GM21381 (cell line): ENCODE results near the gene MRPL2.
"Not testable (repeated sequence)": the region's sequence is repeated elsewhere in the genome, so short reads cannot be mapped to it uniquely, and the experiment has no call there.

Source experiments
- ATAC-seq: cut with Tn5 transposase; IDR thresholded peaks from one replicate; pipeline ENCODE4 v1.9.1; 2021; ENCODE audit warnings: mild to moderate bottlenecking, moderate library complexity; ENCODE audit not compliant: unreplicated experiment

Gene MRPL2

DNA sequence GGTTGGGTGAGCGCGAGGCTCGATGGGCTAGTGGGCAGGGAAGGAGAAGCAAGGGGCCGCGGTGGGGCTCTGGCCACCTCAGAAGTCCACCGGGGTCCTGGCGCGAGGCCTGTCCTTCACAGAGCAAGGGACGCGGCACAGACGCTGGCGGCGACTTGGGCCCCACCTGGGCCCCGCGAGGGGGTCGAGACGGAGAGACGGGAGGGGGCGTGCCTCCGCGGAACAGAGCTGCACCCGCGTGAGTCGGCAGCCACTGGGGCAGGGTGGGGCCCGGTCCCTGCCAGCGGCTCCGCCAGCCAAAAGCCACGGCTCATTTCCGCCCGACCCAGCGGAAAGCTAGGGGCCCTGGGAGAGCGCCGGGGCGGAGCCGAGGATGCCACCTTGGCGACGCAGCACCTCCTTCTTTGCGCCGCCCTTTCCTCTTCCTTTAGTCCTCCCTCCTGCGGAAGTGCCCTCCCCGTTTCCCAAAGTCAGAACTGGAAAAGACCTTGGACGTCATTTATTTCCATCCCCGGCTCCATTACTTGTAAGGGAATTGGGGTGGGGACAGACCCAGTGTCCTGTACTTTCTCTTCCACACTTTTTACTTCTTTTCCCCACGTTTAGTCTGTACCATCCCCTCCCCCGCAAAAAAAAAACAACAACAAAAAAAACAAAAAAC lies 5.6 kb downstream of the MRPL2 start, which contains the start of gene CUL7:
TSS of gene CUL7 (minus strand) at position 307 of the 661 bp plus-strand sequence. CDS start 1,063 bp downstream, outside the sequence.
- ATAC-seq = peak; percentile 85

- ATAC-seq = peak; percentile 5
These were observed 6.2 kb downstream of the MRPL2 start for GRCh38 chr6:43052842-43053544.

DNA sequence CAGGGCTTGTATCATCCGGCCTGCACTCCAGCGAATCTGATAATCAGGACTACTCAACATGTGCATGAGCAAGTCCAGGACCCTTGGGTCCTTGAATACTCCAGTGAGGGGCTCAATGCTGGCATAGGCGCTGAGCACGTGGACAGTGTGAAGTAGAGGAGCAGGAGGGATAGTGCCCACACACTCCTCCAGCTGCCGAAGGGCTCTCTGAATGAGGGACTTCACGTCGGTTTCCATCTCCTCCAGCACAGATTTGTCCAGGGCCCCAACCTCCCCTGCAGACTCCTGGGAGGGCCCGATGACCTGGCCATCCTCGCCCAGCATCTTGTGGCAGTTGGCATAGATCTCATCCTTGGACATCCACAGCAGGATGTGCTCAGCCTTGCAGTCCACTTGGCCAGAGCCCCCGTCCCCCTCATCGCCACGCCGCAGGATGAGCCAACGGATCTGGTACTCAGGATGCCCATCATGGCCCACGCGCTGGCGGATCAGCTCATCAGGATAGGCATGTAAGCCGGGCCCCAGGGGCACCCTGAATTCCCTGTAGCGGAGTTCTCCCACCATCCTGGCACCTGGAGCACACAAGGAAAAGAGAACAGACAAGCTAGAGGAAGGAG lies 6.9 kb downstream of the MRPL2 start:
- no peak for ATAC-seq

- no peak for ATAC-seq
These were observed 8.3 kb downstream of the MRPL2 start for GRCh38 chr6:43050981-43051380.

DNA sequence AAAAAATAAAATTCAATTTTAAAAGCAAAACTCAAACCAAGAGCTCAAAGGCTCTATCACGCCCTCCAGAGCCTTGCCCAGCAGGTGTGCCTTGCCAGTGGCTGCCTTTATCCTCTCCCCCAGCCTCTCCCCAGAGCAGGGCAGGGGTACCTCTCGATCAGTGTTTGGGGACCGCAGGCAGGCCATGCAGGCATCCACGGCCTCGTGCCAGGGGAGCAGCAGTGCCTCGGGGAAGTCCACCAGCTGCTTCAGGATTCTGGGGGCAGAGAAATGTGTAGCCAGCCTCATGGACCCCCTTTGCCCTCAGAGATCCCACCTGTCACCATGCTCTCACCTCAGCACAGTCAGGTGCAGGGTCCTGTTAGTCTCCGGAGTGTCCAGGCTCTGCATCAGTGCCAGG lies 11.2 kb downstream of the MRPL2 start:
- no peak for ATAC-seq

- ATAC-seq = no peak
These were observed 13.8 kb downstream of the MRPL2 start for GRCh38 chr6:43045371-43045930.

GRCh38 chr6:43043310-43043709 lies 15.9 kb downstream of the MRPL2 start:
- ATAC-seq = no peak

DNA sequence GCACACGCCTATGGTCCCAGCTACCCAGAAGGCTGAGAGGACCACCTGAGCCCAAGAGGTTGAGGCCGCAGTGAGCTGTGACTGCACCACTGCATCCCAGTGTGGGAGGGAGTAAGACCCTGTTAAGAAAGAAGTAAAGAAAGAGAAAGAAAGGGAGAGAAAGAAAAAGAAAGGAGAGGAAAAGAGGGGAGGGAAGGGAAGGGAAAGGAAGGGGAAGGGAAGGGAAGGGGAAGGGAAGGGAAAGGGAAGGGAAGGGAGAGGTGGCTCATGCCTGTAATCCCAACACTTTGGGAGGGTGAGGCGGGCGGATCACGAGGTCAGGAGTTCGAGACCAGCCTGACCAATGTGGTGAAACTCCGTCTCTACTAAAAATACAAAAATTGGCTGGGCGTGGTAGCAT lies 17.8 kb downstream of the MRPL2 start:
- not testable (repeated sequence) for ATAC-seq

GRCh38 chr6:43040542-43041257 lies 18.5 kb downstream of the MRPL2 start:
- ATAC-seq = no peak

- no peak for ATAC-seq
These were observed 20.5 kb downstream of the MRPL2 start for GRCh38 chr6:43038727-43039126.

DNA sequence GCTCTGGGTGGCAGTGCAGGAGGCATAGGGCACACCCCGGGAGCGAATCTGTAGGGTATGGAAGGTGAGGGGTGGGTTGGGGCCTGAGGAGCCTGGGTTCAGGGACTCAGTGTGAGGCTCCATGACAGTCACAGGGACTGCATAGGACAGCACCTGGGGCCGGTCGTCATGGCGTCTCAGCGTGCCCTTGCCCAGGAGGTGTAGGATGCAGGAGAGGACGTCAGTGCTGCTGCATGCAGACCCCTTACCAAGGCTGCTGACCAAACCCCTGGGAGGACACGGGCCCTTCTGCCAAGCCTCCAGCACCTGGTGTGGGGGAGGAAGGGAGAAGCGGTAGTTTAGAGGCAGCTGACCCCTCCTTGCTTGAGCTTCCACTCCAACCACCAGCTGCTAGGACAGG lies 21.5 kb downstream of the MRPL2 start:
- no peak for ATAC-seq

DNA sequence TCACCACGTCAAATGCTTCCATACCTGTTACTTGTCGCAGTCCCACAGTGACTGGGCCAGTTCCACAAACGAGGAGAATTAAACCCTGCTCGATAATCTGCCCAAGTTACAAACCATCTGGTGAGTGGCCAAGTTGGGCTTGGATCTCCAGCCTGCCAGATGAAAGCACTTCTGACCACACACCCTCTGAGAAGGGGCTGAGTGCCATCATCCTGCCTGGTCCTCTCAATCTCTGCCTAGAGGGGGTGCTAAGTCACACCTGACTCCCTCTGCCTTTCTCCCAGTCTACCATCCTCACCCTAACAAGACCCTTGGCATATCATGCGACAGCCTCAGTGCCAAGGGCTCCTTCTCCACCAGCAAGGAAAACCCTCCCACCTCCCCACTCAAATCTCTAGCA lies 22.0 kb downstream of the MRPL2 start:
- ATAC-seq = no peak

DNA sequence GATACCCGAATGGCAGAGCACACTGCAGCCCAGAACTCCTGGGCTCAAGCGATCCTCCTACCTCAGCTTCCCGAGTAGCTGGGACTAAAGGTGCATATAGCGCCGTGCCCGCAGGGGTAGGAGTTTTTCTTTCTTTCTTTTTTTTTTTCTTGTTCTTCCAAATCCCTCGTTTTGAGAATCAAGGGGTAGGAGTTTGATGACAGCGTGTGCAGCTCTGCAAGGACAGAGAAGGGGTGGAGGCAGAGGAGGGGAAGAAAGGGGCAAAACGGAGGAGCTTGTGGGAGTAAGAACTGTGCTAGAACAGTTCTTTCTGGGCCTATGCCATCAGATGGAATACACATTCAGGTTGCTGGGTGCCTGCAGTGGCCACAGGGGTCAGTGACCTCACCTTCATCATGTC lies 22.5 kb downstream of the MRPL2 start:
- no peak for ATAC-seq

- no peak for ATAC-seq
These were observed 23.6 kb downstream of the MRPL2 start for GRCh38 chr6:43035495-43036194.

DNA sequence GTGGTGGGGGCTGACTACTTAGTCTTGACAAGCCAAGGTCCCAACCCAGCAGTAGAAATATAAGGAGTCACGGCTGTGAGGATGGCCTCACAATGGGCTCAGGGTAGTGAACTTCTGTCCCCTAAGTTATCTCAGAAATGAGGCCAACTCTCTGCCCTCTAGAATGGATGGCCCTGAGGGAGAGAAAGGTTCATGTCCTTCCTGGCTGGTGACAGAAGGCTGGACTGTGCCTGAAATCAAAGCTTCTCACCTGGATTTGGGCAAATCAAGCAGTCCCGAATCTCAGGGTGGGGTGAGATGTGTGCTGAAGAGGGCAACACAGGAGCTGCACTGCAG lies 25.1 kb downstream of the MRPL2 start:
- ATAC-seq = no peak

GRCh38 chr6:43033496-43034189 lies 25.6 kb downstream of the MRPL2 start:
- no peak for ATAC-seq

GRCh38 chr6:43032326-43032725 lies 26.9 kb downstream of the MRPL2 start:
- ATAC-seq = no peak

DNA sequence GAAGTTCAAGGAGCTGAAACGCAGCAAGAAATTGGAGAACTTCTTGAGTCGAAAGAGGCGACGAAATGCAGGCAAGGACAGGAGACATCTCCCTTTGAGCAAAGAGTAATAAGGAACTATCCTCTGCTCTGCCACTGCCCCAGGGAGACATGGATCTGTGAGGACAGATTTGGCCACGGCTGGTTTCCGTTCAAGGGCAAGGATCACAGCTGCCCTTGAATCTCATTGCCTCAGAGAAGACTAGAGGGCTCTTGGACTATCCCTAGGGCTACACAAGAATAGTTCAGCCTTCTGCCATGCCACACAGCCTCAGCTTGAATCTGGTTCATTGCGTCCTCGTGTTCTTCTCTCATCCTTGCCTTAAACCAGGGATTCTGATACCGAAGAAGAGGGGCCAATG lies 30.1 kb downstream of the MRPL2 start:
- ATAC-seq = no peak

DNA sequence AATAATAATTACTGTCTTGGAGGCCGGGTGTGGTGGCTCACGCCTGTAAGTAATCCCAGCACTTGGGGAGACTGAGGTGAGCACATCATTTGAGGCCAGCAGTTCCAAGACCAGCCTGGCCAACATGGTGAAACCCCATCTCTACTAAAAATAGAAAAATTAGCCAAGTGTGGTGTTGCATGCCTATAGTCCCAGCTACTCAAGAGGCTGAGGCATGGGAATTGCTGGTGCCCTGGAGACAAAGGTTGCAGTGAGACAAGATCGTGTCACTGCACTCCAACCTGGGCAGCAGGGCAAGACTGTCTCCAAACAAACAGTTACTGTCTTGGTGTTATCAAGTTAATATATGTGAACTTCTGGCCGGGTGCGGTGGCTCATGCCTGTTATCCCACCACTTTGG lies 32.9 kb downstream of the MRPL2 start:
- ATAC-seq = no peak

DNA sequence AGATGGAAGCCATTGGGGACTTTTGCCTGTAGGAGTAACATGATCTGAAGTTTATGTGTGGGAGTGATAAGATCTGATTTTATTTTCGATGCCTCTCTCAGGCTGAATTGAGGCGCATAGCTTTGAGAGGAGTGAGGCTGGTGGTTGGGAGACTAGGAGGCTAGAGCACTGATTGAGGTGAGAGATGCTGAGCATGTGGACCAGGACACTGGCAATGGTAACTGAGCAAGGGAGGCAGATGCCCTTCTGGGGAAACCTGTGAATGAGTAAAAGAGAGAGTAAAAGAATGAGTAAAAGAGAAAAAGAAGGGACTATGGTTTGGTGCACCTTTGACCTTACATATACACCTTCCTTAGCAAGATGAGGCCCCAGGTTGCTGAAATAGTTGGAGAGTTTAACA lies 34.8 kb downstream of the MRPL2 start:
- no peak for ATAC-seq
